GM10847 (cell line): ENCODE data around the gene GRIN2A.

ENCODE experiments used
- POLR2A ChIP-seq: IDR thresholded peaks from 2 replicates; pipeline ENCODE4 v1.6.1; 2011; ENCODE audit not compliant: insufficient read length; ENCODE audit errors: extremely low read depth

Gene GRIN2A

DNA sequence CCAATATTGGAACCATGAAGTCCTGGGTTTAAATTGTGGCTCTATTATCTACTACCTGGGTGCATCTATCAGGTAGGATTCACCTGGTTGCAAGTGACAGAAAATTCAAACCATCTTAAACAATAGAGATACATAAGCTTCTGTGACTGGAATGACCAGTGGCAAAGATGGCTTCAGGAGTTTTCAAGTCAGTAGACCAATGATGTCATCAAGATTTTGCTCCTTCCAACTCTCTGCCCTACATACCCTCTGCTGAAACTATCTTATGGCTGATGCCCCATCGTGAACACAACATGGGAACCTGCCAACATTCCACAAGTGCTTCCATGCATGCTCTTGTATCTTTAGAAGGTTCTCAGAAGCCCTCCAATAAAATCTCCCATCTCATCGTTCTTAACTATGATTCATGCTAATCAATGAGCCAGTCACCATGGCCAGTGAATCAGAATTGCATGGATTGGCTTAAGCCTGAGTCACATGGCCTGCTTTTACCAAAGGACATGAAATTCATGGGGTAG is 180.9 kb downstream of the GRIN2A start:
- no peak for TF ChIP-seq POLR2A

DNA sequence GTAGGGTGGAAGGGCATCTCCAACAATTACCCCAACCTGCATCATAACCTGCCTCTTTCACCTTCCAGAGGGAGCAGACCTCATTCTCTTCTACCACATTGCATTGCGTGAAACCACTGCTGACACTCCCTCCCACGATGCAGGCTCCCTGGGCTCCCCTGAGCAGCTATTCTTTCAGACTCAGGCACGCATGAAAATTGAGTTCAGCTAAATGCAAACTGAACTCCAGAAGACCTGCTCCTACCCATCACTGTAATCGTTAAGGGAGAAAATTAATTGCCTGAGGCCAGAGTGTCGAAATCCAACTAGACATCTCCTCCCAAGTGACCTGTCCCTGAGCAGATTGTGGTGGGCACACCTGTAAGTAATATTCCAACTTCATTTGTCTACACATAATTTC is 186.0 kb downstream of the GRIN2A start:
- TF ChIP-seq POLR2A: no peak

DNA sequence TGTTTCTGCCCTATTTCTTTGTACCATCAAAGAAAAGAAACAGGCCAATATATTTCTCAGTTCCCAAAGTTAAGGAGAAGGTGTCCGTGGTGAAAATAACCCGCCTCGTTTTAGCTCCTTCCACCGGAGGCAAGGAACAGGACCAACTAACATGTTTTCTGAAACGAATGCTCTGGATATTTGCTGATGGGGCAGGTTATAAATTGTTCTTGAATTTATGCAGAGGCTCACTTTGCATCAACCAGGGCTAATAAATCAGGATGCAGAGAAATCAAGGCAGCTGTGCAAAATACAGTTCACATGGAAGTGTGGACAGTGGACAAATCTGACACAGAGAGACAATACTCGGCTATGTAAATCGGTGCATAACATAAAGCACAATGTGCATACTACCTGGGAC is 189.8 kb downstream of the GRIN2A start:
- TF ChIP-seq POLR2A: no peak

DNA sequence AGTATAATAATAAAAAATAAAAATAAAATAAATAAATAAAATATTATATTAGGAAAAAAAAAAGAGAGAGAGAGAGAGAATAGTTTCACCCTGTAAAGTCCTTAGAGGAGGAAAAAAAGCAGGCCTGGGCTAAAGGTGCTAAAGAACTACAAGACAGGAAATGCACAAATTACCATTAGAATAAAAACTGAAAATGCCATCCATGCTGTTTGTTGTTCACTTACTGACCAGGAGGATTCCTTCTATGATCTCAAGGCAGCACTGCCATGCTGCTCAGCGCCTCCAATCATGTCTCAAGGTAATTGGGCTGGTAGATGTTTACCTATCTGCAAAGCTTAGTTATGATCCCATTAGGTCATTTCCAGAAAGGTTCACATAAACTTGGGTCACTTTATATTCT is 201.2 kb downstream of the GRIN2A start:
- no peak for TF ChIP-seq POLR2A

DNA sequence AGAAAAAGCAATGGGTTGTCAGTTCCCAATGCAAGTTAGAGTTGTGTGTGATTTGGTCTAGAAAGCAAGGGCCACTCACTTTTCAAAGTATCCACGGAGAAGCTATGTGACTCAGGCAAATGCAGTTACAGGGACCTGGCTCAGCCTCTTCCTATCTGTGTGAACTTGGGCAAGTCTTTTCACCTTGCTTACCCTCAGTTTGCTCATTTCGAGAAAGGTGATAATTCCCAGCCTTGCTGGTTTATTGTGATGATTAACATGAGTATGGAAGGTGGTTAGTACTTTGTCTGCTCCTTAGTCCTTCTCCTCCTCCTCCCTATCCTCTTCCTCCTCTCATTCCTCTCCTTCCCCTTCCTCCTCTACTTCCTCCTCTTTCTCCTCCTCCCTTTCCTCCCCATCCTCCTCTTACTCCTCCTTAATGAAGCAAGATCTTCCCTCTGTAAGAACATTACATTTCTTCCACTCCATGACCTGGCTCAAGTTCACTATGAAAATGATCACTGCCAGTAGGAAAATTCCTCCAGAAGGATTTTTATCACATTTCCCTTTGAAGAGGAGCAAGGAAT is 204.0 kb downstream of the GRIN2A start:
- TF ChIP-seq POLR2A: no peak

DNA sequence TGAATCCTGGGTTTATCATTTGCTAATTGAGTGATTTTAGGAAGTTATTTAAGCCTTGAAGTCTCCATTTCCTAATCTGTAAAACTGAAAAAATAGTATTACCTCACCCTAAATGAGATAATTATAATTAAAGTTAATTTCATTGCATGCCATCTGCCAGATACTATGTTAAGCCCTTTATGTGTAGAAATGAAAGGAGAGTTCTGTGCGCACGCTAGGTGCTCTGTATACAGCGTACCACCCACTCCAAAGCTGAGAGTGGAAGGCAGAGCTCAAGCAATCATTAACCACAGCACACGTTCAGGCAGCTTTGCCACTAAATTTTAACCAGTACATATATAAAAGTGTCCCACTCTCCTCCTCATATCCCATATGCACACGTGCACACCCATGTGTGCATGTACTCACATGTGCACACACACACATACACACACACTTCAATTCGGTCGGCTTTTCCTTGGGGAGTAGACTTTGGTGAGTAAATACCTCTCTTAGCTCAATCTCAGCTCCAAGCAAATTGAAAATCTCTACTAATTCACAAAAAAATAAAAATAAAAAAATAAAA is 204.8 kb downstream of the GRIN2A start:
- no peak for TF ChIP-seq POLR2A

DNA sequence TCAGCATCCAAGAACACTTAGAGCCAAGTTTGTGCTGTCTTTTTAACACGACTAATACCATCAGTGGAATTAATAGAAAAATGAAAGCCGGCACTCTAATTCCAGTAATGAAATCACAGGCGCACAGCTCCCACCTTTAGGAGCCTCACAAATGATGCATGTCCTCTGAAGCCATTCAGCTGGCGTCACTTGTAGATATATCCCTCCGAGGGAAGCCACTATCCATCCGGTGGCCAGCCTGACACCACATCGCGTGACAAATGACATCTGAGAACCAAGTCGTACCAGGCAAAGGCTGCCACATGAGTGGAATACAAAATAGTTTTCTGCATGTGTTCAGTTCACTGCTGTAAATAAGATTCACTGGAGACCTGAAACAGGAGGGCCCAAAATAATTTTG is 205.6 kb downstream of the GRIN2A start:
- TF ChIP-seq POLR2A: no peak

DNA sequence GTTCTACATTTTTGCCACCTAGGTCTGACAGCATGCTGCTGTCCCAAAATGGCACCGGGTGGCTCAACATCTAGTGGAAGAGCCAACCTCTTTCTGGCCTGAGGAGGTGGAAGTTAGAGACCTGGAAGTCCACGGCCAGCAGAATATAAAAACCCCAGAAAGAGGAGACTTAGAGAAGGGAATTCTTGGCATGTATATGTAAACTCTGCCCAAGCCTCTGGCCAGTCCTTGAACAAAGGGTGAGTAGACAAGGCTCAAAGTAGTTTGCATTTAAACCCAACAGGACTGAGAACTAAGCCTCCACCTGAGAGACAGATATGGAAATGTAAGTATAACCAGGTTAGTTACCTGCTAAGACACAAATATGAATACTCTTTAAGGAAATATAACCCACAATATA is 210.3 kb downstream of the GRIN2A start:
- no peak for TF ChIP-seq POLR2A

DNA sequence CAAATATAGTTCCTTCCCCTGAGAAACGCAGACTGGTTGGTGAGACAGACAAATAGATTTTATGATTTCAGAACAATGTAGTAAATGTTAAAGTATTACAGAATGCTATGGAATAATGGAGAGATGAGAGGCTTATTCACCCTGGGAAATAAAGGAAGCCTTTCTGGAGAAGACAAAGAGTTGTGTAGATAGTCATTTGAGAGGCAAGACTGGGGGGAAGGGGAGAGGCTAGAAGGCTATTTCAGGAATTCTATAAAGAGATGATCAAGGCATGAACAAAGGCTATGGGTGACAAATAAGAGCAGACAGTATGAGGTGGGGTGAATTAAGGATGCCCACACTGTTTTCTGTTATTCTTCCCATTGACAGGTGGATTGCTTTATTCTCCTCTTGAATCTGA is 211.4 kb downstream of the GRIN2A start:
- TF ChIP-seq POLR2A: no peak

DNA sequence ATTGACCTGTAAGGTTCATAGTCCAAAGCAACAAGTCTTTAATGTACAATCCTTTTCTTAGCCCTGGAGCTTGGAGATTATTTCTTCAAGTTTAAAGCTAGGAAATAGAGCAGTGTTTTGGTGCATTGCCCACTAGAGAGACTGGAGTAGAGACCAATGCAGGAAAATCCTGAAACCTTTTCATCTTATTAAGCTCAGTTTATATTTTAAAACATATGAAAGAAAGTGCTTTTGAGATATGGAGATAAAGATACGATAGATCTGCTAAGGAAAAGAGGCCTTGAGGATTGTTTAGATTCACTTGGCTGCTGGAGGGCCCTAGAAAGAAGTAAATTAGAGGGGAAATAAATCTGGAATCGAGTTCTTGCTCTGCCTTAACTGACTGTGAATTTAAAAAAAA is 212.0 kb downstream of the GRIN2A start:
- TF ChIP-seq POLR2A: no peak

DNA sequence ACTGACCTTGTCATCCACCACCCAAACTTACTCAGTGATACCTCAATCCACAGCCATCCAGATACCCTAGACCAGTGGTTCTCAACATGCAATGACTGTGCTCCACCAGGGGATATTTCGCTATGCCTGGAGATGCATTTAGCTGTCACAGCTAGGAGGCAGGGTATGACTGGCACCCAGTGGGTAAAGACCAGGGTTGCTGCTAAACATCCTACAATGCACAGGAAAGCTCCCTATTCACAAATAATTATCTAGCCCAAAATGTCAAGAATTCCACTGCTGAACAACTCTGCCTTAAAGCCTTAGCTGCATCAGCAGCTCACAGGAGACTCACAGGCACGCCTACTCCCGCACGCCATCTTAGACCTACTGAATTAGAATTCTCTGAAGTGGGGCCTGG is 212.6 kb downstream of the GRIN2A start:
- TF ChIP-seq POLR2A: no peak

DNA sequence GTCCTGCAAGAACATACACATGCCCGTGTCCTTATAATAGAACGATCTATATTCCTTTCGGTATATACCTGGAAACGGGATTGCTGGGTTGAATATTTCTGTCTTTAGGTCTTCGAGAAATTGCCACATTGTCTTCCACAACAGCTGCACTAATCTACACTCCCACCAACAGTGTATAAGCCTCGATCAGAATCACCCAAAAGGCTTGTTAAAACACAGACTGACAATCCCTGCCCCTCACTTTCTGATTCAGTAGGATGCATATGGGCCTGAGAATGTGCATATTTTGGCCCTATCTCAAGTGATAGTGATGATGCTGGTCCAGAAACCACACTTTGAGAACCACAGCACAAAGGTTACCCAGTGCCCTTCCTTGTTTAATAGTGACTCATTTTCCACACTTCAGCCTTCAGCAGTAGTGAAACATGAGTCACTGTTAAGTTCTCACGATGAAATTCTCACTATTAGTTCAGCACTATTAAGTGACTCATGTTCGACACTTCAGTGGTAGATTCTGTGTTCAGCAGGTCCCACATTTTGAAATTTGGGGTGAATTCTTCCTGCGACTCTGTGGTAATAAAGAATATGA is 215.6 kb downstream of the GRIN2A start:
- no peak for TF ChIP-seq POLR2A

DNA sequence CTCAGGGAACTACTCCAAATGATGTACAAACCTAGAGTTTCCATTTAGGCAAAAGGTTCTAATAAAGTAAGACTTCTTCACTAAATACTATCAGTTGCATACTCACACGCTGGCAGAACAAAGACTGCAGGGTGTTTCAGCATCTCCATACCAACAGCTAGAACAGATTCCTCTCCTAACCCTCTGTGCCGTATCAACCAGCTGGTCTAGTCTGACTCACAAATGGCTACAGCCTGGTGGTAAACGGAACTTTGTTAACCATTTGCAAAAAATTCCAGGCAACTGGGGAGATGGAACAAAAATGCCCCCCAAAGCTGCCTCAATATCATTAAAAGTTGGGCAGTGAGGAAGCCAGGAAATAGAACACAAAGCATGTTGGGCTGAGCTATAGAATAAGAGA is 217.1 kb downstream of the GRIN2A start:
- no peak for TF ChIP-seq POLR2A

DNA sequence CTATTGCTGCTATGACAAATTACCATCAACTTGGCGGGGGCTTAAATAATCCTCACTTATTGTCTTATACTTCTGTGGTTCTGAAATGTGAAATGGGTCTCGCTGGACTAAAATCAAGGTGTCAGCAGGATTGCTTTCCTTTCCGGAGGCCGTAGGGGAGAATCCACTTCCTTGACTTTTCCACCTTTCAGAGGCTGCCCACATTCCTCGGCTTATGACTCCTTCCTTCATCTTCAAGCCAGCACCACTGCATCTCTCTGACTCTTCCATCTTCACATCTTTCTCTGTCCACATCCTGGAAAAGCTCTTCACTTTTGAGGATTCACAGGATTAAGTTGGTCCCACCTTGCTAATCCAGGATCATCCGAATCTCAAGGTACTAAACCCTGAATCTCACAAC is 217.8 kb downstream of the GRIN2A start:
- no peak for TF ChIP-seq POLR2A

DNA sequence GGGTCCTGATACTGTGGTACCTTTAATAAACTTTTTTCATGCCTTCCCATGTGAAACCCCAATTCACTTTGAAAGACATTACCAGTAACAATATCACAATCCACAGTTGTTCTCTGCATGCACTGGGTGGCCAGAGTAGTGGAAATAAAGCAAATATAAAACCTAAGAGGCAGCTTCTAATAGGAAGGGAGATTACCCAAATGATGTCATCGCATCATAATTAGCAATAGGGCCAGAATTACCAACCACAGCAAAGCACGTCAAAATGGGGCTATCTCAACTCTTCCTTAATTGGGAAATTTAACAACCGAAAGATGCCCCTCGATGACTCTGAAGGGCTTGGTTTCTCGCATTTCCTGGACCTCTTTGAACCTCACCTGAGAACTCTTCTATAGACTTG is 224.8 kb downstream of the GRIN2A start:
- no peak for TF ChIP-seq POLR2A

DNA sequence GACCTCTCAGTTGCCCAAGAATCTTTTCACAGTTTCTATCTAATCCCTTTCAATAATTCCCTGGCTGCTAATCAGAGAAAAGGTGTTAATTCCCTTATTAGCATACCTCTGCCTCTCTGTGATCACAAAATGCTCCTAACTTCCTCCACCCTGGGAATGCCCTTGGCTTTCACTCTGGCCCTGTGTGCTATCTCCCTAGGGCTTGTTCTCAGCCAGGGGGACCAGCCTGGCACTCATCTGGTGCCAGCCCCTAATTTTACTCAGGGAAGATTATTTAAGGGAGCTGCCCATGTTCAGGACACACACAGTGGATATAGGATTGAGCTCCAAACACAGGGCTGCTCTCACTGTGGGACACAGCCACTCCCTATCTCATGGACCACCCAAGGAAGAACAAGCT is 225.2 kb downstream of the GRIN2A start:
- no peak for TF ChIP-seq POLR2A

DNA sequence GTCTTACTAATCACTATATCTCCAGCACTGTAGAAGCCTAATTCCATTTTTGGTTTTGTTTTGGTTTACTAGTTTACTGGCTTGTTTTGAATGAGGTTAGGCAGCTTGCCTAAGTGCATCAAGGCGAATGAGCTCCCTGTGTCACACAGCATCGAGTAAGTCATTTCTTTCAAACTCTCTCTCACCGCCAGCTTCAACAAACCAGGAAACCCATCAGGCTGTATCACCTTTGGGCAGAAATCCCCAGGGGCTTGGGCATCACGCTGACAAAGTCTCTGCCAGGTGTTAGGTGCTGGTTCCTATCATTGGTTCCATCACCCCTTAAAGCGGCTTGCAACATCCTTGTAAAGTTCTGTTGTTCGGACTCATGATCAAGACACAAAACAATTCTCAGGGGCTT is 226.6 kb downstream of the GRIN2A start:
- TF ChIP-seq POLR2A: no peak
